GM18868 (cell line): ENCODE results near the gene MCEMP1.
"Not testable (repeated sequence)": the region's sequence is repeated elsewhere in the genome, so short reads cannot be mapped to it uniquely, and the experiment has no call there.

ENCODE experiments used
- ATAC-seq: cut with Tn5 transposase; IDR thresholded peaks from one replicate; pipeline ENCODE4 v1.9.1; 2021; ENCODE audit warnings: mild to moderate bottlenecking, moderate library complexity; ENCODE audit not compliant: unreplicated experiment

The MCEMP1 gene

DNA sequence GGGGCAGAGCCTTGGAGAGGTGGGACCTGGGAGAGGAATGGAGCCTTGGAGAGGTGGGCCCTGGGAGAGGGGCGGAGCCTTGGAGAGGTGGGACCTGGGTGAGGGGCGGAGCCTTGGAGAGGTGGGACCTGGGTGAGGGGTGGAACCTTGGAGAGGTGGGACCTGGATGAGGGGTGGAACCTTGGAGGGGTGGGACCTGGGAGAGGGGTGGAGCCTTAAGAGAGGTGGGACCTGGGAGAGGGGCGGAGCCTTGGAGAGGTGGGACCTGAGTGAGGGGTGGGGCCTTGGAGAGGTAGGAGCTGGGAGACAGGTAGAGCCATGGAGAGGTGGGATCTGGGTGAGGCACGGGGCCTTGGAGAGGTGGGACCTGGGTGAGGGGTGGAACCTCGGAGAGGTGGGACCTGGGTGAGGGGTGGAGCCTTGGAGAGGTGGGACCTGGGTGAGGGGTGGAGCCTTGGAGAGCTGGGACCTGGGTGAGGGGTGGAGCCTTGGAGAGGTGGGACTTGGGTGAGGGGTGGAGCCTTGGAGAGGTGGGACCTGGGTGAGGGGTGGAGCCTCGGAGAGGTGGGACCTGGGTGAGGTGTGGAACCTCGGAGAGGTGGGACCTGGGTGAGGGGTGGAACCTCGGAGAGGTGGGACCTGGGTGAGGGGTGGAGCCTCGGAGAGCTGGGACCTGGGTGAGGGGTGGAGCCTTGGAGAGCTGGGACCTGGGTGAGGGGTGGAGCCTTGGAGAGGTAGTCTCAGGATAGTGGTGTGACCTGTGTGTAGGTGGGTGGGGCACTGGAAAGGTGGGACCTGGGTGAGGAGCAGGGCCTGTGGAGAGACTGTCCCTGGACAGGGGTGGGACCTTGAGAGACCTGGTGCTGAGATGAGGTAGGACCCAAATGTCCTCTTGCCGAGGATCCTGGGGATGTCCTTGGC is 33.0 kb upstream of the MCEMP1 start:
- ATAC-seq, result not testable (repeated sequence)

DNA sequence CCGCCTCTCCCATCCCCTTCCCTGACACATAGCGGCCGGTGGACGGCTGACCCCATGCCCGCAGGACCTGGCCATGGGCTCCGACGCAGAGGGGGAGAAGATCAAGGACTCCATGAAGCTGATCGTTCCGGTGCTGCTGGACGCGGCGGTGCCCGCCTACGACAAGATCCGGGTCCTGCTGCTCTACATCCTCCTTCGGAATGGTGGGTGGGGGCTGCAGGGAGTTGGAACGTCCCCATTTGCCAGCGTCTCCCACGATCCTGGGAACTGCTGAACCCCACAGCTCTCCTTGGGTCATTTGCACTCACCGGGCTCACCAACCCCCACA is 32.4 kb upstream of the MCEMP1 start:
- no peak for ATAC-seq

GRCh38 chr19:7645163-7645562 is 31.7 kb upstream of the MCEMP1 start:
- no peak for ATAC-seq

DNA sequence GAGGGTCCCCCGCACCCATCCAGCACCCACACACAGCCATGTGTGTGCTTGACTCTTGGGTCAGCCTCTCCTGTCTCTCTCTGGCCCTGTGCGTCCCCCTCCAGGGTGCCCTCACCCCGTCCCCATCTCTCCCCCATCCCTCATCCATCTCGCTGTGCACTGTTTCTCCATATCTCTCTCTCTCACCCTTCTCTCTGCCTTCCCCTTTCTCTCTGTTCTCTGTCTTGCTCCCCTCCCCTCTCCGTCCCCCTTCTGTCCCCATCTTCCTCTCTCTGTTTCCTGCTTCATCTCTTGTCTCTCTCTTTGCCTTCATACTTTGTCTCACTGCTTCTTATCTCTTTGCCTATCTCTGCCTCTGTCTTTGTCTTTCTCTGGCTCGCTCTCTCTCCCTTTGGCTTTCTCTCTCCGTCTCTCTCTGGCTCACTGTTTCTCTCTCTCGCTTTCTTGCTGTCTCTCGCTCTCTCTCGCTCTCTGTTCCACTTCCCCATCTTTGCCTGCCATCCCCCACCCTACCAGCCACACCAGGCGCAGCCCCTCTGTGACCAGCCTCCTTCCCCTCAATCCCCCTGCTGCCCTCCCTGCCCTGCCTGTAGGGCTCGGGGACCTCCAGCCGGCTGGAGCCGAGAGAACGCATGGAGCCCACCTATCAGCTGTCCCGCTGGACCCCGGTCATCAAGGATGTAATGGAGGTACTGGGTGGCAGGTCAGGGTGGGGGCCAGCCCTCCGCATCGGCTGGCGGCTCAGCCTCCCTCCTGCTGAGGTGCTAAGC is 31.0 kb upstream of the MCEMP1 start:
- no peak for ATAC-seq

DNA sequence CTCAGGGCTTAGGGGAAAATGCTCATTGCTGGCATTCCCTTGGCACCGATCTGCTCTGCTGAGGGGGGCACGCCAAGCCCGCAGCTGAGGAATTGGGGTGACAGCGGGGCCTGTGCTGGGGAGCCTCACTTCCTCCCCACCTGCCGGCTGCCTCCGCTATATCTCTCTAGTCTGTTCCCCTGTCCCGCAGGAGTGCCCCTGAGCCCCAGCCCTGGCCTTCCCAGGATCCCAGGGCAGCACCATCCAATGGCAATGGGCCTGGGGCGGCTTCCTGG is 30.5 kb upstream of the MCEMP1 start:
- no peak for ATAC-seq

GRCh38 chr19:7647156-7647555 is 29.7 kb upstream of the MCEMP1 start:
- ATAC-seq, result no peak

DNA sequence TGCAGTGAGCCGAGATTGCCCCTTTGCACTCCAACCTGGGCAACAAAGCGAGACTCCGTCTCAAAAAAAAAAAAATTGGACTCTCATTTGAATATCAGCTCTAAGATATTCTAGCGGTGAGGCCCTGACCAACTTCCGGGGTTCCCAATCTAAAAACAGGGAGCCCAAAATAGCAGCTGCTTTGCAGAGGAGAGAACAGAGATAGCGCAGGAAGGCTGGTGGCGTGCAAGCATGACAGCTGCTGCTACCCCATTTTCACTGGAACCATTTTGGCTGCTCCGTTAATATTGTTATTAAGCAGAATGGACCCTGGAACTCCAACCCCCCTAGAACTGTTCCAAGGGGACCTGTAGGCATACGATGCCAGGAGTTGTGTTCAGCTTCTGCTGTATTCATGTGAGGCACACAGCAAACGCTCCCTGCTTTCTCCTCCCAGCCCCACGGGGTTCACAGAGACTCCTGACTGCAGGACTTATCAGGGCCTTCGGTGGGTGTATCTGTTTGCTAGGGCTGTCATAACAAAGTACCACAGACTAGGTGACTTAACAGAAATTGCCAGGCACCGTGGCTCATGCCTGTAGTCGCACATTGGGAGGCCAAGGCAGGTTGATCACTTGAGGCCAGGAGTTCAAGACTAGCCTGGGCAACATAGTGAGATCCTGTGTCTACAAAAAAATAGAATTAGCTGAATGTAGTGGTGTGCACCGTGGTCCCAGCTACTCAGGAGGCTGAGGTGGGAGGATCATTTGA is 28.4 kb upstream of the MCEMP1 start:
- no peak for ATAC-seq

DNA sequence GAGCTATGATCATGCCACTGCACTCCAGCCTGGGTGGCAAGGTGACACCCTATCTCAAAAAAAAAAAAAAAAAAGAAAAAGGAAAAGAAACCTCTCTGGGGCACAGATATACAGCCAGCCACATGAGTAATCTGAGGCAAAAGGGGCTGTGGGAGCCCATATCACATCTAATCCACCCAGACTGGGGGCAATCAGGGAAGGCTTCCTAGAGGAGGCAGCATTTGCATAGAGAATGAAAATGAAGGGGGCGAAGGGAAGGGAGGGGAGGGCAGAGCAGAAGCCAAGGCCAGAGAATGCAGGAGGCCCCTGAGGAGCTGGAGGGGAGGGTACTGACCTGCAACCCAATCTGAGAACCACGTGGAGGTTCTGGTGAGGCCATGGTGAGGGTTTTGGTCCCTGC is 26.7 kb upstream of the MCEMP1 start:
- ATAC-seq, result no peak

- ATAC-seq, result no peak
These were observed 24.7 kb upstream of the MCEMP1 start for GRCh38 chr19:7652061-7652641.

- ATAC-seq, result no peak
These were observed 22.5 kb upstream of the MCEMP1 start for GRCh38 chr19:7654401-7654800.

DNA sequence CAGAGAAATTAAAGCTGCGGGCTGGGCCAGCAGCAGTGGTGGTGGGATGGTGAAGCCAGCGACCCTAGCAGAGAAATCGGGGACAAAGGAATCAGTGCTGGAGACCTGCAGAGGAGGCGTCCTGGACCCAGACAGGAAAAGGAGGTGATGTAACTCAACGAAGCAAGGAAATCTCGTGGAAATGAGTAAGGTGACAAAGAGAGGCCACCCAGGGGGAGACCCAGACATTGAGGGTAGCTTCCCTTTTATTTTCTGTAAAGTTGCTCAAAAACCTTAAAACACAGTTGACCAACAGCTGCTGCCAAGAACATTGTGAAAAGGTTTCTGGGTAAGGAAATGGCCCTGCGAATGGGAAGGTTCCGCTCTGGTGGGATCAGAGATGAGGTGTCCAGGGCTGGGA is 21.3 kb upstream of the MCEMP1 start:
- ATAC-seq, result no peak

GRCh38 chr19:7657131-7657751 is 19.6 kb upstream of the MCEMP1 start:
- ATAC-seq, result no peak

GRCh38 chr19:7658219-7658686 is 18.6 kb upstream of the MCEMP1 start:
- peak; percentile 61 for ATAC-seq

- ATAC-seq, result no peak
These were observed 14.9 kb upstream of the MCEMP1 start for GRCh38 chr19:7661744-7662538.

DNA sequence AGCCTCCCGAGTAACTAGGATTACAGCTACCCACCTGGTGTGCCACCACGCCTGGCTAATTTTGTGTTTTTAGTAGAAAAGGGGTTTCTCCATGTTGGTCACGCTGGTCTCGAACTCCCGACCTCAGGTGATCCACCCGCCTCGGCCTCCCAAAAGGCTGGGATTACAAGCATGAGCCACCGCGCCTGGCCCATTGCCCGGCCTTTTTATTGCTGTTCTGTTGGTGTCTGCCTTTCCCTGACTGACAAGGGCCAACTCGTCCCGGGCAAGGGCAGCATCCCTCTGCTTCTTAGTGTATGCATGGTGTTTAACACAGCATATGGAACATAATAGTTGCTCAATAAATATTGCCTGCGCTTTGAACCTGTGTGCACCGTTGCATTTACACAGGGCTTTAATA is 14.2 kb upstream of the MCEMP1 start:
- no peak for ATAC-seq

GRCh38 chr19:7663706-7664105 is 13.2 kb upstream of the MCEMP1 start:
- ATAC-seq, result no peak

DNA sequence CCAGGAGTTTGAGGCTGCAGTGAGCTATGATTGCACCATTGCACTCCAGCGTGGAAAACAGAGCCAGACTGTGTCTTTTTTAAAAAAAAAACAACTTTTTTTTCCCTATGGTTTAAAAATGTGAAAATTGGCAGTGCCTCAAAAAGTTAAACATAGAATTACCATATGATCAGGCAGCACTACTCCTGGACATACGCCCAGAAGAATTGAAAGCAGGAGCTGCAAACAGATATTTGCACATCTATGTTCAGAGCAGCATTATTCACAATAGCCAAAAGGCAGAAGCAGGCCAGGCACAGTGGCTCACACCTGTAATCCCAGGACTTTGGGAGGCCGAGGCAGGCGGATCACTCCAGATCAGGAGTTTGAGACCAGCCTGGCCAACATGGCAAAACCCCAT is 11.8 kb upstream of the MCEMP1 start:
- ATAC-seq, result no peak

GRCh38 chr19:7668842-7669241 is 8.0 kb upstream of the MCEMP1 start, which contains the start of gene RETN:
RETN (plus strand) TSS chr19:7669049; CDS start chr19:7669327, 278 bp downstream.
- ATAC-seq, result no peak

DNA sequence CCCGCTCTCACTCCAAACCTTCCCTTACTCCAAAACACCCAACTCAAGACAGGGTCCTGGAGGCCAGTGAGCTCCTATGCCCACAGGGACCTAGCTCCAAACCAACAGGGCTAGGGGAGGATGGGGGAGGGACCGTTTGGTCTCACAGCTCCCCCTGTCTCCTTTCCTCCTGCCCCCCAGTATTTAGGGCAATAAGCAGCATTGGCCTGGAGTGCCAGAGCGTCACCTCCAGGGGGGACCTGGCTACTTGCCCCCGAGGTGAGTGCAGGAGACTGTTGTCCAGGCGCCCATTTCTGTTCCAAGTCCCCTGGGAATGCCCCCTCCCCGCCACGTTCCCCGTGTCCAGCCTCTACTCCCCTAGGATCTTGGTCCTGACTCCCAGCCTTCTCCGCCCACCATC is 7.2 kb upstream of the MCEMP1 start:
- no peak for ATAC-seq
